AG04450 (cell line): ENCODE results near the gene CYP2S1. TPM values are rescaled to one million over a fixed set of nuclear protein-coding genes. Genes with fewer than 3 reads are reported as not detected.

Source experiments
- CTCF ChIA-PET: fragments of 300-600, 350-600 bp; formaldehyde crosslinking; extraction: SDS; loops from one replicate; lab custom pipeline; 2022; ENCODE audit warnings: antibody characterized with exemption, inconsistent platforms; lab: Charles Lee
- POLR2A ChIA-PET: fragments of 350-600 bp; formaldehyde crosslinking; extraction: SDS; loops from one replicate; lab custom pipeline; 2021; ENCODE audit warnings: antibody characterized with exemption, inconsistent platforms; lab: Yijun Ruan, JAX
- DNase-seq: peaks from one replicate; pipeline ENCODE4 v3.0.0-alpha.2; 2011; ENCODE audit warnings: low read depth, low spot score
- H3K27ac ChIP-seq: one replicate; pipeline ENCODE4 v1.5.1; 2012; ENCODE audit warnings: low read depth, low read length, control low read depth
- H3K27me3 ChIP-seq: one replicate; pipeline ENCODE4 v1.6.0; 2012; ENCODE audit warnings: low read length; ENCODE audit not compliant: control insufficient read depth, insufficient read depth
- H3K4me3 ChIP-seq: 2 replicates; pipeline ENCODE4 v1.5.1; 2011; ENCODE audit warnings: mild to moderate bottlenecking, low read depth, low read length, control low read depth
- H3K9me3 ChIP-seq: 2 replicates; pipeline ENCODE4 v1.5.1; 2012; ENCODE audit warnings: low read length; ENCODE audit not compliant: control insufficient read depth, insufficient read depth
- polyA plus RNA-seq: library from polyadenylated mRNA; depleted of rRNA; stranded (reverse); fragments of >200 nt; gene quantifications from 2 replicates; pipeline ENCODE4 v1.2.3, GENCODE V29; 2011
- TF ChIP-seq, protein P1 (sequence below): IDR thresholded peaks from 2 replicates; pipeline ENCODE4 v1.5.1; 2011; ENCODE audit warnings: low read depth, low read length, control low read depth, inconsistent platforms

Gene CYP2S1
- polyA plus RNA-seq, 1 experiment: 0.73 TPM

DNA sequence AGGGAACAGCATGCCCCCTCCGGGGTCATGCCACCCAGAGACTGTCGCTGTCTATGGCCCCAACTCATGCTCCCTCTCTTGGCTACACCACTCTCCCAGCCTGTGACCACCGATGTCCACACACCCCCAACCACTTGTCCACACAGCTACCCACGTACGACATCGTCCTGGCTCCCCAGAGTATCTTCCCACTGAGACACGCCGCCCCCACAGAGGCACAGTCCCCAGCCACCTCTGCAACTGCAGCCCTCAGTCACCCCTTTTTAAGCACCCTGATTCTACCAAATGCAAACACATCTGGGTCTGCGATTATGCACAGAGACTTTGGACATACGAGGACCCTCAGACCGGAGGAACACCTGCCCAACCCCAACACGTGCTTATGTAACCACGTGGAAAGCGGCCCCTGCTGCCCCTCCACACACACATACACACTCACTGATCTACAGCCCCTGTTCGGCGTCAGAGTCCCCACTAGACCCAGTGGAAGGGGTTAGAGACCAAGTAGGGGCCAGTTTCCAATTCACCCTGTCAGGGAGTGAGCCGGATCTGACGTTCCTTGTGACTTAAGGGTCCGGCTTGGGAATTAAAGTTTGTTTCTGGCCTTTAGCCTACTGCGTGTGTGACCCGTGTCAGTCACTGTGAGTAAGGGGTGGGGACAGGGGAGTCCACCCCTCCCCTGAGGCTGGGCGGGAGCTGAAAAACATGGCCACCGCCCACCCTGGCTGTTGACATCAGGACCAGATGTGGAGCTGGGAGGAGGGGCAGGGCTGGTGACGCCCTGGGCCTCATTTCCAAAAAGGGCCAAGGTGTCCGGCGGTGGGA lies 14.1 kb downstream of the CYP2S1 start:
- no peaks in the 10 kb centered on the region for H3K27me3 ChIP-seq
- ChIA-PET CTCF (interaction anchor here (0.7 to 1.5 kb wide), 5 partner anchors 54 to 402 kb away, joined by 3 to 5 read pairs (median 3); no protein-coding TSS in a partner anchor), POLR2A (interaction anchor here (0.6 kb wide), 1 partner anchor 25 kb away, joined by 5 read pairs; no protein-coding TSS in a partner anchor)
- DNase-seq: no peak
- TF ChIP-seq, protein P1, sequence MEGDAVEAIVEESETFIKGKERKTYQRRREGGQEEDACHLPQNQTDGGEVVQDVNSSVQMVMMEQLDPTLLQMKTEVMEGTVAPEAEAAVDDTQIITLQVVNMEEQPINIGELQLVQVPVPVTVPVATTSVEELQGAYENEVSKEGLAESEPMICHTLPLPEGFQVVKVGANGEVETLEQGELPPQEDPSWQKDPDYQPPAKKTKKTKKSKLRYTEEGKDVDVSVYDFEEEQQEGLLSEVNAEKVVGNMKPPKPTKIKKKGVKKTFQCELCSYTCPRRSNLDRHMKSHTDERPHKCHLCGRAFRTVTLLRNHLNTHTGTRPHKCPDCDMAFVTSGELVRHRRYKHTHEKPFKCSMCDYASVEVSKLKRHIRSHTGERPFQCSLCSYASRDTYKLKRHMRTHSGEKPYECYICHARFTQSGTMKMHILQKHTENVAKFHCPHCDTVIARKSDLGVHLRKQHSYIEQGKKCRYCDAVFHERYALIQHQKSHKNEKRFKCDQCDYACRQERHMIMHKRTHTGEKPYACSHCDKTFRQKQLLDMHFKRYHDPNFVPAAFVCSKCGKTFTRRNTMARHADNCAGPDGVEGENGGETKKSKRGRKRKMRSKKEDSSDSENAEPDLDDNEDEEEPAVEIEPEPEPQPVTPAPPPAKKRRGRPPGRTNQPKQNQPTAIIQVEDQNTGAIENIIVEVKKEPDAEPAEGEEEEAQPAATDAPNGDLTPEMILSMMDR: no peak
- no peaks in the 10 kb centered on the region; the same call in 1 of the 2 replicates for H3K9me3 ChIP-seq
- no peak overlapping the region for H3K27ac ChIP-seq
- no peak overlapping the region for H3K4me3 ChIP-seq

DNA sequence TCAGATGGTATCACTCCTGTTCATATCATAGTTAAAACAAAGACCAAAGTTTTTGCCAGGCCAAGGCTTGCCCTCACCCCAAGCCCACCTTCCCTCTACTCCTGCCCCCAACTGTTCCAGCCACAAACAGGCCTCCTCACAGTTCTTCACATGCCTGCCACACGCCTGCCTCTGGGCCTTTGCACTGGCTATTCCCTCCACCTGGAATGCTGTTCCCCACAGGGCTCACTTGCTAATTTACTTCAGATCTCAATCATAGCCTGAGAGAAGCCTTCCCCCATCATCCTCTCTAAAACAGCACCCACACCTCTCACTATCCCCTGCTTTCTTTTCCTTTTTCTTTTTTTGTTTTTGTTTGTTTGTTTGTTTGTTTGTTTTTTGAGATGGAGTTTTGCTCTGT lies 21.1 kb downstream of the CYP2S1 start:
- ChIA-PET POLR2A (no interaction called here), CTCF (no interaction called here)
- TF ChIP-seq, protein P1: no peak
- peaks cover 4% of the 10 kb centered on the region; the same call in 1 of the 2 replicates for H3K9me3 ChIP-seq
- H3K4me3 ChIP-seq: no peak overlapping the region
- H3K27ac ChIP-seq: no peak overlapping the region
- H3K27me3 ChIP-seq: no peaks in the 10 kb centered on the region
- no peak for DNase-seq

DNA sequence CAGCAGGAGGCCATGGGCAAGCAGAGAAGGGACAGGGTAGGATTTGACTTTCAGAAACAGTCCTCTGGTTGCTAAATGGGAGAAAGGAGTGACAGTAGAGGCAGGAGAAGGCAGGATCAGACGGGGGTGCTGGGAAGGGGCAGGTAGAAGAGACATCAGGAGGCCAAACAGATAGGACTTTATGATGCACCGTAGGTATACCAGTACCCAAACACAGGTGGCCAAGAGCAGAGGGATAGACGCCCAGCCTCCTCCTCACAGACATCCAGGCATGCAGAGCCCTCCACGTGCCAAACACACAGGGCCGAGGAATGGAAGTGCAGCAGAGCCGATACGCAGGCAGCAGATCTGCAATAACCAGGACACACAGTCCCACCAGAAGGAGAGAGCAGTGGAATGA lies 24.7 kb downstream of the CYP2S1 start:
- peaks cover 4% of the 10 kb centered on the region; the same call in 1 of the 2 replicates for H3K9me3 ChIP-seq
- TF ChIP-seq, protein P1: no peak
- ChIA-PET CTCF (interaction anchor here (0.7 kb wide), 1 partner anchor 42 kb away, joined by 3 read pairs; no protein-coding TSS in a partner anchor), POLR2A (interaction anchor here (2.2 kb wide), 1 partner anchor 45 kb away, joined by 15 read pairs; the partner anchor contains the start of gene HNRNPUL1)
- no peak for DNase-seq
- H3K27ac ChIP-seq: no peak overlapping the region
- no peaks in the 10 kb centered on the region for H3K27me3 ChIP-seq
- no peak overlapping the region for H3K4me3 ChIP-seq

DNA sequence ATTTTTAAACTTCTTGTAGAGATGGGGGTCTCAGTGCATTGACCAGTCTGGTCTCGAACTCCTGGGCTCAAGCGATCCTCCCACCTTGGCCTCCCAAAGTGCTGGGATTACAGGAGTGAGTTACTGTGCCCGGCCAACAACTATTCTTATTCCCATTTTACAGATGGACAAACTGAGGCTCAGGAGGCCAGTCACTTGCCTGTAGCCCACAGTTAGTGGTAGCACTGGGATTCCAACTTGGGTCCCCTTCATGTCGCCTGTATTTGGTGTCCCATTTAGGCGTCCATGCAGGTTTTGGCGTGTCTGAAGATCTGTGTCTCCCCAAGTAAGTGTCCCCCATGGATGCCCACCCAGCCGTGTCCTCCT lies 25.2 kb downstream of the CYP2S1 start:
- Histone ChIP-seq H3K9me3 (peaks cover 4% of the 10 kb centered on the region; the same call in 1 of the 2 replicates), H3K4me3 (peak overlapping the region; percentile 94), H3K27ac (peak overlapping the region; percentile 83), H3K27me3 (no peaks in the 10 kb centered on the region)
- CTCF ChIA-PET: interaction anchor here (0.6 to 3.4 kb wide), 3 partner anchors 8 to 44 kb away, joined by 3 to 19 read pairs (median 6); no protein-coding TSS in a partner anchor
- DNase-seq: no peak
- TF ChIP-seq, protein P1: no peak
- POLR2A ChIA-PET: interaction anchor here (0.6 to 2.2 kb wide), 5 partner anchors 9 to 45 kb away, joined by 3 to 15 read pairs (median 3); partner anchors contain the start of gene HNRNPUL1
